WTC11 (cell line): ENCODE results near the gene PRR30. TPM values are rescaled to one million over a fixed set of nuclear protein-coding genes. Genes with fewer than 3 reads are reported as not detected.

Source experiments
- ATAC-seq: fragments of 200-7000 bp; cut with Tn5 transposase; 2 replicates; pipeline ENCODE4 v1.10.0; 2021; ENCODE audit warnings: mild to moderate bottlenecking, moderate library complexity
- CTCF ChIA-PET: fragments of 300-600 bp; sonication (Branson Sonifier 250); formaldehyde crosslinking; loops from one replicate; lab custom pipeline; 2021; ENCODE audit warnings: antibody characterized with exemption; lab: Charles Lee
- POLR2A ChIA-PET: fragments of 350-600 bp; sonication (Branson Sonifier 250); formaldehyde crosslinking; loops from one replicate; lab custom pipeline; 2021; ENCODE audit warnings: antibody characterized with exemption; lab: Charles Lee
- DNase-seq: peaks from one replicate; pipeline ENCODE4 v3.0.0; 2021; ENCODE audit warnings: low spot score
- H3K27ac Mint-ChIP-seq: 2 replicates; pipeline ENCODE4 v1.8.0; 2021; ENCODE audit warnings: mixed read lengths
- H3K27me3 Mint-ChIP-seq: 2 replicates; pipeline ENCODE4 v1.8.0; 2021; ENCODE audit warnings: low read depth, mild to moderate bottlenecking, moderate library complexity, mixed read lengths
- H3K36me3 Mint-ChIP-seq: 2 replicates; pipeline ENCODE4 v1.8.0; 2021; ENCODE audit warnings: mixed read lengths
- H3K4me1 Mint-ChIP-seq: 2 replicates; pipeline ENCODE4 v1.8.0; 2022; ENCODE audit warnings: mixed read lengths
- H3K4me3 Mint-ChIP-seq: 2 replicates; pipeline ENCODE4 v1.8.0; 2021; ENCODE audit warnings: mild to moderate bottlenecking, moderate library complexity, mixed read lengths
- H3K9me3 Mint-ChIP-seq: 2 replicates; pipeline ENCODE4 v1.8.0; 2021; ENCODE audit warnings: mixed read lengths
- AFF4 ChIP-seq: sonication (generic); formaldehyde crosslinking; IDR thresholded peaks from 2 replicates; pipeline ENCODE4 v1.8.1; 2023; ENCODE audit warnings: mild to moderate bottlenecking, missing genetic modification reagents, borderline replicate concordance
- AR ChIP-seq: fragments of 250-450 bp; sonication (Bioruptor Pico); IDR thresholded peaks from 2 replicates; pipeline ENCODE4 v1.9.0; 2021; ENCODE audit warnings: mild to moderate bottlenecking
- ATF3 ChIP-seq: sonication (generic); formaldehyde crosslinking; conservative IDR thresholded peaks from 2 replicates; pipeline ENCODE4 v1.8.1; 2022; ENCODE audit warnings: mild to moderate bottlenecking, missing genetic modification reagents
- CBFB ChIP-seq: sonication (generic); formaldehyde crosslinking; IDR thresholded peaks from 2 replicates; pipeline ENCODE4 v1.8.1; 2022; ENCODE audit warnings: mild to moderate bottlenecking, low read depth, missing genetic modification reagents
- CREB1 ChIP-seq: sonication (generic); formaldehyde crosslinking; IDR thresholded peaks from 2 replicates; pipeline ENCODE4 v1.8.0; 2023; ENCODE audit warnings: mild to moderate bottlenecking, missing genetic modification reagents
- CREM ChIP-seq: sonication (generic); formaldehyde crosslinking; IDR thresholded peaks from 2 replicates; pipeline ENCODE4 v1.8.1; 2022; ENCODE audit warnings: mild to moderate bottlenecking, missing genetic modification reagents, moderate library complexity
- CTCF ChIP-seq: fragments of 200-600 bp; IDR thresholded peaks from 2 replicates; pipeline ENCODE4 v1.8.0; 2022; ENCODE audit warnings: antibody characterized with exemption
- EMX1 ChIP-seq: fragments of 250-450 bp; sonication (Bioruptor Pico); IDR thresholded peaks from 2 replicates; pipeline ENCODE4 v1.8.0; 2021; ENCODE audit warnings: mild to moderate bottlenecking
- FOXP1 ChIP-seq: sonication (generic); formaldehyde crosslinking; IDR thresholded peaks from 2 replicates; pipeline ENCODE4 v1.8.0; 2022; ENCODE audit warnings: missing genetic modification reagents, mild to moderate bottlenecking, moderate library complexity, borderline replicate concordance
- GTF2I ChIP-seq: fragments of 250-450 bp; sonication (Bioruptor Pico); conservative IDR thresholded peaks from 2 replicates; pipeline ENCODE4 v1.4.0; 2021; ENCODE audit warnings: mild to moderate bottlenecking
- NFYB ChIP-seq: sonication (generic); formaldehyde crosslinking; conservative IDR thresholded peaks from 2 replicates; pipeline ENCODE4 v1.8.0; 2022; ENCODE audit warnings: low read depth, missing genetic modification reagents
- NR1H2 ChIP-seq: sonication (generic); formaldehyde crosslinking; IDR thresholded peaks from 2 replicates; pipeline ENCODE4 v1.9.0; 2021; ENCODE audit warnings: mild to moderate bottlenecking, moderate library complexity, missing genetic modification reagents
- PRDM15 ChIP-seq: sonication (generic); formaldehyde crosslinking; IDR thresholded peaks from 2 replicates; pipeline ENCODE4 v1.8.0; 2022; ENCODE audit warnings: missing genetic modification reagents
- SMAD3 ChIP-seq: sonication (generic); formaldehyde crosslinking; IDR thresholded peaks from 2 replicates; pipeline ENCODE4 v1.8.0; 2022; ENCODE audit warnings: missing genetic modification reagents, mild to moderate bottlenecking, borderline replicate concordance
- TEAD1 ChIP-seq: sonication (generic); formaldehyde crosslinking; IDR thresholded peaks from 2 replicates; pipeline ENCODE4 v1.8.0; 2022; ENCODE audit warnings: mild to moderate bottlenecking, missing genetic modification reagents
- TP53 ChIP-seq: sonication (generic); formaldehyde crosslinking; IDR thresholded peaks from 2 replicates; pipeline ENCODE4 v1.8.1; 2023; ENCODE audit warnings: mild to moderate bottlenecking, missing genetic modification reagents
- ZNF138 ChIP-seq: sonication (generic); formaldehyde crosslinking; conservative IDR thresholded peaks from 2 replicates; pipeline ENCODE4 v1.8.1; 2022; ENCODE audit warnings: mild to moderate bottlenecking, moderate library complexity, missing genetic modification reagents
- ZNF317 ChIP-seq: sonication (generic); formaldehyde crosslinking; IDR thresholded peaks from 2 replicates; pipeline ENCODE4 v1.8.1; 2023; ENCODE audit warnings: low read depth, mild to moderate bottlenecking, moderate library complexity, missing genetic modification reagents, borderline replicate concordance
- ZSCAN18 ChIP-seq: fragments of 250-450 bp; sonication (Bioruptor Pico); IDR thresholded peaks from 2 replicates; pipeline ENCODE4 v2.1.2; 2022; ENCODE audit warnings: mild to moderate bottlenecking, moderate library complexity
- total RNA-seq: library from RNA; stranded (reverse); gene quantifications from 3 replicates; pipeline ENCODE4 v1.2.3, GENCODE V29; 2021

Gene PRR30
- total RNA-seq, 1 experiment from 2014 or later = not detected

- no peak for TF ChIP-seq ZNF317 (CRISPR knock-in tag)
- TF ChIP-seq NFYB (CRISPR knock-in tag) = no peak
- TF ChIP-seq AFF4 = no peak
- TF ChIP-seq SMAD3 = no peak
- TF ChIP-seq CREB1 (CRISPR knock-in tag) = no peak
- no peak for TF ChIP-seq CBFB
- no peak for TF ChIP-seq CREM
Observed at GRCh38 chr2:27143285-27143684, 4.1 kb upstream of the PRR30 start (continued).

- H3K27ac Mint-ChIP-seq = no peak overlapping the region
- ChIA-PET CTCF (no interaction called here), POLR2A (no interaction called here)
- no peaks in the 10 kb centered on the region for H3K9me3 Mint-ChIP-seq
- peaks cover 8% of the 10 kb centered on the region for H3K27me3 Mint-ChIP-seq
- DNase-seq (no peak), ATAC-seq (no peak)
- H3K4me1 Mint-ChIP-seq = peaks cover 11% of the 10 kb centered on the region
- TF ChIP-seq AR (no peak), ATF3 (CRISPR knock-in tag) (no peak), TEAD1 (CRISPR knock-in tag) (no peak), EMX1 (CRISPR knock-in tag) (no peak), GTF2I (CRISPR knock-in tag) (no peak), NR1H2 (CRISPR knock-in tag) (no peak), CBFB (no peak), TP53 (CRISPR knock-in tag) (no peak)
- H3K36me3 Mint-ChIP-seq = peaks cover 4% of the 10 kb centered on the region
- no peak overlapping the region for H3K4me3 Mint-ChIP-seq
Observed at GRCh38 chr2:27138111-27138510, 1.1 kb downstream of the PRR30 start.

- Mint-ChIP-seq H3K9me3 (no peaks in the 10 kb centered on the region), H3K27me3 (peaks cover 5% of the 10 kb centered on the region), H3K27ac (no peak overlapping the region), H3K36me3 (peaks cover 9% of the 10 kb centered on the region), H3K4me3 (no peak overlapping the region), H3K4me1 (peaks cover 14% of the 10 kb centered on the region)
- DNase-seq (no peak), ATAC-seq (no peak)
- ChIA-PET POLR2A (no interaction called here), CTCF (interaction anchor here (1.0 kb wide), 1 partner anchor 33 kb away, joined by 4 read pairs; no protein-coding TSS in a partner anchor)
- TF ChIP-seq ZNF138 (CRISPR knock-in tag) = no peak
- TF ChIP-seq FOXP1 (CRISPR knock-in tag) = no peak
- TF ChIP-seq ATF3 (CRISPR knock-in tag) = no peak
- TF ChIP-seq GTF2I (CRISPR knock-in tag) = no peak
- no peak for TF ChIP-seq SMAD3
- no peak for TF ChIP-seq CTCF
- no peak for TF ChIP-seq ZSCAN18
- no peak for TF ChIP-seq PRDM15
- no peak for TF ChIP-seq NR1H2 (CRISPR knock-in tag)
Observed at GRCh38 chr2:27137322-27137935, 1.8 kb downstream of the PRR30 start.
